Measurements from ENCODE around the gene USP19.

USP19 gene

GRCh38 chr3:49108346-49108745 lies 12.3 kb downstream of the USP19 start:
- no peaks in the 10 kb centered on the region for H3K36me3 ChIP-seq (ENCODE audit: insufficient read depth)
- H3K4me1 ChIP-seq (ENCODE audit: low read depth, poor library complexity, severe bottlenecking): no peaks in the 10 kb centered on the region
- no peak overlapping the region for H3K9ac ChIP-seq
- TF ChIP-seq CTCF (conservative IDR thresholded peaks at IDR 0.05; ENCODE audit: low read depth, low read length): no peak
- H4K20me1 ChIP-seq (ENCODE audit: insufficient read depth): no peaks in the 10 kb centered on the region
- no peak overlapping the region for H2AFZ ChIP-seq (ENCODE audit: low read depth)
- H3K27me3 ChIP-seq (ENCODE audit: insufficient read depth, low read depth): no peaks in the 10 kb centered on the region
- no peak overlapping the region for H3K4me2 ChIP-seq
- no peaks in the 10 kb centered on the region for H3K79me2 ChIP-seq (ENCODE audit: insufficient read depth, low read depth)
- H3K4me3 ChIP-seq (IDR thresholded peaks at IDR 0.05; ENCODE audit: insufficient read depth, low read depth, low read length): no peak overlapping the region
- no peak overlapping the region for H3K27ac ChIP-seq

GRCh38 chr3:49104427-49105291 lies 16.0 kb downstream of the USP19 start, which contains the start of gene QARS1:
QARS1 (minus strand) TSS chr3:49104757; CDS start chr3:49104733, 24 bp downstream.
- no peak for TF ChIP-seq CTCF (conservative IDR thresholded peaks at IDR 0.05; ENCODE audit: low read depth, low read length)
- peak within 1 kb of the TSS; percentile 89 for H2AFZ ChIP-seq (ENCODE audit: low read depth)
- H3K4me2 ChIP-seq: peak within 1 kb of the TSS; percentile 67; the same call in 1 of the 2 replicates
- H3K4me3 ChIP-seq (IDR thresholded peaks at IDR 0.05; ENCODE audit: insufficient read depth, low read depth, low read length): peak within 1 kb of the TSS; percentile 37
- H3K9ac ChIP-seq: peak within 1 kb of the TSS; percentile 81
- no peaks in the 10 kb centered on the region for H3K79me2 ChIP-seq (ENCODE audit: insufficient read depth, low read depth)
- peak within 1 kb of the TSS; percentile 42 for H3K27ac ChIP-seq
- no peaks in the 10 kb centered on the region for H4K20me1 ChIP-seq (ENCODE audit: insufficient read depth)
- H3K27me3 ChIP-seq (ENCODE audit: insufficient read depth, low read depth): no peaks in the 10 kb centered on the region
- no peaks in the 10 kb centered on the region for H3K4me1 ChIP-seq (ENCODE audit: low read depth, poor library complexity, severe bottlenecking)
- H3K36me3 ChIP-seq (ENCODE audit: insufficient read depth): no peaks in the 10 kb centered on the region

GRCh38 chr3:49104052-49104426 lies 16.6 kb downstream of the USP19 start:
- Histone ChIP-seq H3K4me1 (ENCODE audit: low read depth, poor library complexity, severe bottlenecking) (no peaks in the 10 kb centered on the region), H3K79me2 (ENCODE audit: insufficient read depth, low read depth) (no peaks in the 10 kb centered on the region), H3K4me2 (peak overlapping the region; percentile 67; the same call in 1 of the 2 replicates), H3K27me3 (ENCODE audit: insufficient read depth, low read depth) (no peaks in the 10 kb centered on the region), H2AFZ (ENCODE audit: low read depth) (peak overlapping the region; percentile 89), H3K27ac (peak overlapping the region; percentile 42; the same call in 1 of the 2 replicates), H4K20me1 (ENCODE audit: insufficient read depth) (no peaks in the 10 kb centered on the region), H3K4me3 (IDR thresholded peaks at IDR 0.05; ENCODE audit: insufficient read depth, low read depth, low read length) (peak overlapping the region; percentile 37), H3K9ac (peak overlapping the region; percentile 81), H3K36me3 (ENCODE audit: insufficient read depth) (no peaks in the 10 kb centered on the region)
- no peak for TF ChIP-seq CTCF (conservative IDR thresholded peaks at IDR 0.05; ENCODE audit: low read depth, low read length)

- no peak overlapping the region for H3K9ac ChIP-seq
- TF ChIP-seq CTCF (conservative IDR thresholded peaks at IDR 0.05; ENCODE audit: low read depth, low read length): no peak
- H3K27ac ChIP-seq: no peak overlapping the region
- H4K20me1 ChIP-seq (ENCODE audit: insufficient read depth): no peaks in the 10 kb centered on the region
- no peaks in the 10 kb centered on the region for H3K27me3 ChIP-seq (ENCODE audit: insufficient read depth, low read depth)
- no peaks in the 10 kb centered on the region for H3K4me1 ChIP-seq (ENCODE audit: low read depth, poor library complexity, severe bottlenecking)
- no peak overlapping the region for H3K4me2 ChIP-seq
- no peak overlapping the region for H2AFZ ChIP-seq (ENCODE audit: low read depth)
- H3K79me2 ChIP-seq (ENCODE audit: insufficient read depth, low read depth): no peaks in the 10 kb centered on the region
- no peak overlapping the region for H3K4me3 ChIP-seq (IDR thresholded peaks at IDR 0.05; ENCODE audit: insufficient read depth, low read depth, low read length)
- no peaks in the 10 kb centered on the region for H3K36me3 ChIP-seq (ENCODE audit: insufficient read depth)
Observed at GRCh38 chr3:49100046-49100615, 20.5 kb downstream of the USP19 start.
